DMS 273 treated with DMSO at 0.1 percent for 48 hours (cell line): ENCODE measurements around the gene OSBPL3.
A peak's percentile ranks its signal among the peaks of the same experiment; 100 is the strongest.

Experiments
- DNase-seq: peaks from one replicate; lab custom pipeline; 2025; lab: John Stamatoyannopoulos, UW

The OSBPL3 gene

DNA sequence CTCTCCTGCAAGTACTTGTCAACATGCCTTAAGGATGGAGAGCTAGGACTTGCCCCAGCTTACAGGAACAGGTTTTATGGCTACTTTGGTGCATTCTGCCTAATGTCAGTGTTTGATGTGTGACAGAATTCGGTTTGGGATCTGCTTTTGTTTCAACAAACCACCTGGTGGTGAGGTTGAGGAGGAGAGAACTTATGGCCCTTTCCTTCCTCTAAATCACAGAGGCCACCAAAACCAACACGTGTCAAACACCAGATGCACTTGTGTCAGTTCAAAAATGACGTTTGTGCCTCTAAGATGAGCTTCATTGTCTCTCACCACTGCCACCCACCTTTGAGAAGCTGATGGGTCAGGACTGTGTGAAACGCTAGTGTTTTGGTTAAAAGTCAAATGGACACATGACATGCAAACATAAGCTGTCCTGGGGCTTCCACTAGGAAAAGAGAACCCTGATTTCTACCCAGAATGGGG is 83.9 kb downstream of the OSBPL3 start:
- no peak for DNase-seq

DNA sequence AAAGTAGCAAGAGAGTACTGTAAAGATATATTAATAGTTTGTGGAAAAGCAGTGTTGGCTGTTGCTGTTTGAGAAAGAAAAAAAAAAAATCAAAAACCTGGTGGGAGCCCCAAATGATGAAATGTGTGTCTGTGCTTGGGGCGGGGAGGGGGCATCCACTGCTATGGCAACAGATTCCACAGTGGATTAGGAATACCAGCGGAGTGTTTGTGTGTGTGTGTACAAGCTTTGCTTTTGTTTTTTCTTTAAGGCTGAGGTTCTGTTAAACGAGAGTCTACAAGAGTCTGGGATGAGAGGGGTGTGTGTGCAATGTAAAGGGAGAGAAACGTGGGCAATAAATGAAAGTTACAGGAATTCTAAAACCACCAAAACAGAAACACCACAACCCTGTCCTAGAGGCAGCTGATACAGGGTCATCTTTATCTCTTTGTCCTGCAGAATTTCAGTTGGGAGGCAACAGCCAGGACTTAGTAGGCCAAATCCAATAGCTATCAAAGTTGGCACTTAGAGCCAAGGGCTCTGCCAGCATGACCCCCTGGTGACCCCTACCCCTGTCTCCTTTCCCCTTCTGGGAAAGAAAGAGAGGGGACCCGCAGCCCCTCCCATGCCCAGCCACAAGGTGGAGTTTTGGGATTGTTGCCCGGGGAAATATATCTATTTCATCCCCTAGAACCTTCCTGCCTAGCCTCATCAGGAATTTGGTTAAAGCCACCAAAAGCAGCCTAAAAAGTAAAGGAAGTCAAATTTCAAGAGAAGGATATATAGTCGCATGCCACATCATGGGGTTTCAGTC is 85.4 kb downstream of the OSBPL3 start:
- no peak for DNase-seq

DNA sequence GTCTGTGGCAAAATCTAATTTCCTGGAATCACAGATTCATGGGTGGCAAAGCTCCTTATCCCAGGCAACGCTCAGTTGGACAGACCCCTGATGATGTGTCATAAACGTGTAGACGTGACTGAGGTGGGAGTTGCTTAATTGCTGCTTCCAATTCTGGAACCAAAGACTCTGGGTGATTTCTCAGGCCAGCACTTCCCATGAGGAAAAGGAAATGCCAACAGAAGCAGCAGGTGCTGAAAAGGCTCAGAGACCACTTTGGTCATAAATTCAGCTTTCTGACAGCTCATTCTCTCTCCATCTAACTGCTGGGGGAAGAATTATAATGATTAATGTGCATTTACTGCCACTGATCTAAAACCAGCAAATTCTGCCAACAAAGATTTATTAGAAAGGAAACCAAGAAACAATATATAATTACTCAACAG is 88.7 kb downstream of the OSBPL3 start:
- DNase-seq: no peak

DNA sequence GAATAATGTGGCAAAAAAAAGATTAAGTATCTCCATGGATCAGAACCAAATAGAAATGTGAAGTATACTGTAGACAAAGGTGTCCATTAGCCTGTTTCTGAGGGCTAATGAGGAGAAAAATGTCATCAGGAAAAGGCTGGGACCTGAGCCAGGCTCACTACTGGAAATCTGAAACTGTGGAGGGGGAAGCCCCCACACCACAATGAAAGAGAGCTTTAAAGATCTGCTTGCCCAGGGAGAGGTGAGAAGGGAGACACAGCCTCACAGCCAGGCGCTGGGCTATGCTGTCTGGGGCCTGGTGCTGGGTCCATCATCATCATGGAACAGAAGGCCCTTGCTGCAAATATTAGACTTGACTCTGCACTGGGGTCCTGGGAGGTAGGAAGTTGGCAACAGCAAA is 90.4 kb downstream of the OSBPL3 start:
- DNase-seq: no peak

DNA sequence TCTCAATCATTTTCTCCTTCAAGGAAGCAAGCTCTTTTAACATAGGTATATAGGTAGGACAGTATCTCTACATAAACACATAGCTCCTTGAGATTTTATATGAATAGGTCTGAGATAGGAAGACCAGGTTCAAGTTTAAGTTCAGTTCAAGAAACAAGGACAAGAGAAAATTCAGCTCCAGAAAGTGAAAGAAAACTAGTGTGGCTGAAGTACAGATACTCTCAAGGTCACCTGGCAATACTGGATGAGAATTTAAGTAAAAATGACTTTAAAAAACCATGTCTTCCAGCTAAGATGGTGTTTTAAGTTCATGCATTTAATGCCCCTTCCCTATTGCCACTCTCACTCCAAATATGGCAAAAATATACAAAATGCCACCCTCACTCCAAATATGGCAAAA is 91.3 kb downstream of the OSBPL3 start:
- no peak for DNase-seq

DNA sequence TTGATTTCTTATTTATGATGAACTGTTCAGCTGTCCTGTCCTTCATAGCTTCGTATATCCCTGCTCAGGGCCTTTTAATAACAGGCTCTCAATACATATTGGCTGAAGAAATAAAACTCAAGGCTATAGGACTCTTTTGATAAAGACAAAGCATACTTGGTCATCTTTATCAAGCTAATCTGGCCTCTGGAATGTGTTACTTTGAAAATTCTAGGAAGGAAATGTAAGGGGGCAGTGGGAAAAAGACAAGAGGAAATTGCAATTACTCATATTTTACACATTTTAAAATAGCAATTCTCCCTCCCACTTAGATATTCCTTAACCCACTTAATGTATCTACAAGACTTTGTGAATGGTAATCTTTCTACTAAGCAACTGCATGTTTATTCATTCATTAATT is 94.3 kb downstream of the OSBPL3 start:
- DNase-seq: no peak

DNA sequence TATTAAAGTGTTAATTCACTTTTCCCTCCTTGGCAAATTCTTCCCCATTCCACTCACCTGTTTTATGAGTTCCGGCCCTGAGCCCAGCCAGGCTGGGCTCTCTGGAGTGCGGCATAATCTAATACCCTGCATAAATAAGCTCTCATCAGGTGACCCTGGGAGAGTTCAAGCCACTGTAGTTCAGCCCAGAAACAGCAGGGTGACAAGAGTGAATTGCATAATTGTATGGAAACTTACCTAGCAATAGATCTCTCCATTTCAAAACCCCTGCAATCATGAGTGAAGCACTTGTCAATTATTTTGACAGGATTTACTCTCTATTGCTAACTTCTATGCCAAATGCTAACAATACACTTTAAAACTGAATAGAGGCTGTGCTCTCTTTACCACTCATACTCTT is 94.7 kb downstream of the OSBPL3 start:
- DNase-seq: no peak

DNA sequence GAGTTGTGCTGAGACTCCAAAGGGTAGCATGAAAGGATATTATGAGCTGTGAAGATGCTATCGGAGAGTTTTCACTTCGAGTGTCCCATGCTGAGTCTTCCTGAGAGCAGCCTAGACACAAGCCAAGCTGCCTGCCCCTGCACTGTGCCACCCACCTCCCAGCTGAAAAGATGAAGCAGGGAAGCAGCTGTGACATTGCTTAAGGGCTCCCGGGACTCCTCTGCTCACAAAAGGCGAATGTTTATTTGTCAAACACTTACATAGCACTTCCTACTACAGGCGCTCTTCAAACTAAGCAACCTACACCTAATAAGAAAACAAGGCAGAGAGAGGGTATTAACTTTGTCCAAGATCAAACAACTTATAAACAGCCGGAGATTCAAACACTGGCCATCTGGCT is 95.6 kb downstream of the OSBPL3 start:
- DNase-seq: peak; percentile 24

DNA sequence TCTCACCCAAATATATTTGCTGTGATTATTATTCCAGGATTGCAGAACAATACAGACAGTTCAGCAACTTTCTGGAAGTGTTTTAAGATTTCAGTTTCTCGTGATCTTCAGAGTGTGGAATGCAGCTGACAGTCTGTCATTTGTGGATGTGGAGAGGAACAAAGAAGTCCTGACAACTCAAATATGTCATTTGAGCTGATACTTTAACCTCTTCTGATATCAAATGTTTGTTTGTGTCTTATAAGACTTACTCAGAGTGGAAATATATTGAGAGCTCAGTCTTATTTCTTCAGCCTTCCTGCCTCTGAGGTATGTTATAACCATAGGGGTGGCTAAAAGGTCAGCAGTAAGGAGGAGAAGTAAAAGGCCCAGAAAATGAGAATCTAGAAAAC is 96.4 kb downstream of the OSBPL3 start:
- DNase-seq: no peak

DNA sequence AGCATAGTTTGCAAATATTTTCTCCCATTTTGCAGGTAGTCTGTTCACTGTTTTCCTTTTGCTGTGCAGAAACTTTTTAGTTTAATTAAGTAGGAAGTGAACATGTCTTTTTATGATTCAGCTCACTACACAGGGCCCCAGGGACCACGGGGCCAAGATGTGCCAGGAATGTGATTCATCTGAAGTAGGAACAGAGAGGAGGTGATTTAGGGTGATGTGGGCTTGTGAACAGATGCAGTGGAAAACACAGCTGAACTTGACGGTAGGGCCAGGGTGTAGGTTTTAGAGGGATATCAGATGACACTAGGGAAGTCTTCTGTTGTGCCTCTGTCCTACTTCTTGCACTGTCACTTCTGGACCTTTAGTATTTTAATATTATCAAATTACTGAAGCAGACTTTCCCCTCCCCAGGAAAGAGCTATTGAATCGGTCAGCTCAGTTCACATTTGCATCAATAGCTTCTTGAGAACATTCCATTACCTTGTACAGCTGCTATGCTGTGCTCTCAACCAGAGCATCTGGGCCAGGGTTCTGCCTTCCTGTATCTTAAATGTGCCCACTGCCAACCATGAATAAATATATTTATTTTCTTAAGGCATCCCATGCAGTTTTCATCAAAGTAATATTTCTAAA is 96.9 kb downstream of the OSBPL3 start:
- DNase-seq: peak; percentile 84

DNA sequence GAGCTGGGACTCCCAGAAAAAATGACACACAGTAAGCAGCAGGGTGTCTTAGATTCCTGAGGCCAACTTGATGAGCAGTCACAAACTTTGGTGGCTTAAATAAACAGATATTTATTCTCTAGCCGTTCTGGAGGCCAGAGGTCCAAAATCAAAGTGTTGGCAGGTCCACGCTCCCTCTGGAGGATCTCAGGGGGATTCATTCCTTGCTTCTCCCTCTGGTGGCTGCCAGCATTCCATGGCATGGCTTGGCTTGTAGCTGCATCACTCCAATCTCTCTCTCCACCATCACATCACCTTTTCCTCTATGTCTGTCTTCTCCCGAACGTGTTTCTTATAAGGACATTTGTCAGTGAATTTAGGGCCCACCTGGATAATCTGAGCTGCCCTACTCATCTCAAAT is 98.4 kb downstream of the OSBPL3 start:
- DNase-seq: no peak

DNA sequence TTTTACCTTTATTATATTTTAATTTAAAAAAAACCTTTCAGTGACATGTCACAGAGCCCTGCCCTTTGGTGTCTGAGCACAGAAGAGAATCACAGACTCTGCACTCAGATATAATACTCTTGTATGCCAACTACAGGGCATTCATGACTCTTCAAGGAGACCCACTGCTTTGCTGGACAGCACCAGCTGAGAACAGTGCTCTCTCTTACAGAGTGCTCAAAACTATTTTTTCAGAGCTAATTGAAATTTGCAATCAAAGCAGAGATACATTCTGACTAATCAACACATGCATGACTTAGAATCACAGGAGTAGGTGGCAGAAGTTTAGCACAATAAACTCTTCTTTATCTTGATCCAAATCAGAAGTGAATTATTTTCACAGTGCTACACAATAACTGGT is 99.1 kb downstream of the OSBPL3 start:
- no peak for DNase-seq

DNA sequence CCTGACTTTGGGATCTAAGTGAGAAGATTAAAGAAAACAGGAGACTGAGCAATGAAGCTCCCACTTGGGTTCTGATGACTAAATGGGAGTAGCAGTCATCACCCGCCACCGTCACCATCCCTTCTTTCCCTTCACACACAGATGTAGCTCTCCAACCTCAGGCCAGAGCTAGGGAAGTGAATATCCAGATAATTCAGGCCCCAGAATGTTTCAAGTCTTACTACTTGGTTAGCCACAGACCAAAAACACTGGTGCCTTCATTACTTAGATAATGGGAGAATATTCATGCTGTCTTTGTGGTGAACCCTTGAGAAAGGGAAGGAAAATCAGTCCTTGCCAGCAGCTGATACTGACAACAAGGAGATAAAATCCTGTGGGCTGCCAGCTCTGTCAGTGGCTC is 100.7 kb downstream of the OSBPL3 start:
- DNase-seq: no peak

DNA sequence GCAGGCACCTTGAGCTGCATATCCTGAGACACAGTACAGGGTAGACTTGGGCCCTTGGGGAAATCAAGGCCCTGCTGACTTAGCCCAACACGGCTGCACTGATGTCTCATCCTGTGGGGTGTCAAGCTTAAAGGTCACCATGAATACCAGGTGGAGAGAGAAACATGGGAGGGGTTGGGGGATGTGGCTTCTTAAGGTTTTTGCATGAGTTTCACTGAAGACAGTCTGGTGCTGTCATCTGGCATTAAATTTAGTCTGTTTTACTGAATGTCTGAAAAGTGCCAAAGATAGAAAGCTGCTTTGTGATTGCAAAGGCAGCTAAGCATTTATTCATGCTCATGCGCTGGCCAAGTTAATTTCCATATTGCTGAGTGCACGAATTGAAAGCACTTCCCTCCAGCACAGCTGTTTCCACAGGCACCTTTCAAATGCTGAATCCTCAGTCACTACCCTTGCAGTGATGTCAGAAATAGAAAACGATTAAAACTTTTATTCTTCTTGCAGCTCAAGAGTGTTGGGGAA is 102.1 kb downstream of the OSBPL3 start:
- no peak for DNase-seq

DNA sequence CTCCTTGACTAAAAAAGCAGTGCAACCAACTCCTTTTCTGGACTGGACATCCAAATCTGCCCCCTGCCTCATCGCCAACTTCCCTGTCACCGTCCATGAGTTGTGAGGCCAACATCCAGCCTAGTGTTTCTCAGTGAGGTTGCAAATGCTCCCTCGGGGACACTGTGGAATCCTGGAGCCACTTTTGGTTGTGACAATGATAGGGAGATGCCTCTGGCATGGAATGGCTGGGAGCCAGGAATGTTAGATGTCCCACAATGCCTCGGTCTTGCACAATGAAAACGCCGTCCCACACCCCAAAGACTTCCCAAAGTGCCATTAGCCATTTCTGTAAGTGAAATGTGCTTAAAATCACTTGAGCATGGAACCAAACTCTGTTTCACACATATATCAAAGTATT is 105.2 kb downstream of the OSBPL3 start:
- no peak for DNase-seq

DNA sequence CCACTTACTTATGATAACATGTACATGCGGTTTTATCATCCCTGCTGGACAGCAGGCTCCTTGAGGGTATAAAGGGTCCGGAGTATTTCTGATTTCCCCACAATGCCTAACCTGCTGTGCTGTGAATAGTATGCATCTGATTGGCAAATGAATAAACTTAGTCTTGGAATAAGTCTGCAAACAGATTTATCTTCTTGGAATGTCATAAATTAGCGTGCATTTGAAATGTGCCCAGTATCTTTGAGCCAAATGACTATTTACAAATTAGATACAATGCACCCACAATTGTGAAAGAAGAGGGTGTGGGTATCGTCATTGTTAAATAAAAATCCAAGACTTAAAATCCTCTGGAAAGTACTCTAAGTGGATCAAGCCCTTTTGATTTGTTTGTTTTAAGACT is 106.0 kb downstream of the OSBPL3 start:
- DNase-seq: no peak

DNA sequence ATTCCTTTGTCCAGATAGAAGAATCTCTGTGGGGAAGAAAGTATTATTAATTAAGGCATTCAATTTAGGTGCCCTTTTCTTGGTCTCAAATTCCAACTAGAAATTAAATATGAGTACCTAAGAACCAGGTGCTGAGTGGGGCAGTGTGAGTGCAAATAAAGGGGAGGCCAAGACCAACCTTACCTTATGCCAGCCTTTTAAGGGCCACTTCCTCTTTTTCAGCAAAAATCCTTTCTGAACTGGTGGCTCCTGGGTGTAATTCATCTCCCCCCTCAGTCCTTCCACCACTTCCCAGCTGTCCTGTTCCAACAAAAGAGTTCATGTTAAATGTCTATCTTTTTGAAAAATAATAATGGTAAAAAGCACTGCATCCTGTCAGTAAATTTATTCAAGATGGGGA is 108.2 kb downstream of the OSBPL3 start:
- no peak for DNase-seq

DNA sequence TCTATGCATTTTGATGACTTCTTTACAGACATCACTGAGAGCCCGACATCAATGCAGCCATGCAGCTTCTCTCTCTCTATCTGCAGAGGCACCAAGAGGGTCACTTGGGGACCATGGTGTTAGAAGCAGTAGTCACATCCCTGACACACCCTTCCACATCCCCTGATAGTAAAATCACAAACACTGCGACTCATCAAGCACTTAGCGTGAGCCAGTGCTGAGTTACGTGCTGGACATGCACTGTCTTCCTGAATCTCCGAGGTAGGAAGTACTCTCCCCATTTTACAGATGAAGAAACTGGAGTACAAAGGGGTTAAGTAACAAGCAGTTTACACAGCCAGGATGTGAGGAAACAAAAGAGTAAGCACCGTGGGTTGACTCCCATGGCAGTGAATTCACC is 109.2 kb downstream of the OSBPL3 start:
- no peak for DNase-seq

DNA sequence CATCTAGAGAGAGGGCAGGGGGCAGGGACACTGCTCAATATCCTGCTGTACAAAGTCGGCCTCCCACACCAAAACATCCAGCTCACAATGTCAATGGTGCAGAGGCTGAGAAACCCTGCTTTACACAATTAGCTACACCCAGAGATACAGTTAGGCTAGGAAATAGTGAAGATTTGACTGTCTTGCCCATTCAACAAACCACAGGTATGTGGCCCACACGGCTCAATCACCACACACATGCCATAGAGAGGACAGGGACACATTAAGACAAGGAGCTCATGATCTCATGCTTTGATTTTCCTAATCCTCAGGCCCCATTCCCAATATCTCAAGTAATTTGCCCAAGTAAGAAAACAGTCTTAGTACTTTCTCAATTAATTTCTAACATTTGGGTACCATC is 110.4 kb downstream of the OSBPL3 start:
- DNase-seq: no peak

DNA sequence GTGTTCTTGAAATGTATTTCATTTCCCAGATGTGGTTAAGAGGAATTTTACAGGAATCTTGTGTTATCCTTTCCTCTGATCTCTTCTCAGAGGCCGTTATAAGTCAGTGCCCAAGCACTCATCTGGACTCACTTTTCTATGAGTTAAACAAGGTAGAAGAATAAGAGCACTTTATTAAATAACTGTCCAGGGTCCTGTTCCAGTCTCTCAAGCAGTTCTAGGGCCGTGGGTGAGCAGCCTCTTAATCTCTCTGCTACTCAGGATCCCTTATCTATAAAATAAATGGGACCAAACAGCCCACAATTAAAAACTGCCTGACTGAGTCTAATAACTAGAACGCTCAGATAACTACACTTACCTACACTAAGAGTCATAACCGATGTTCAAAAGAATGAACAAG is 111.2 kb downstream of the OSBPL3 start:
- DNase-seq: no peak

DNA sequence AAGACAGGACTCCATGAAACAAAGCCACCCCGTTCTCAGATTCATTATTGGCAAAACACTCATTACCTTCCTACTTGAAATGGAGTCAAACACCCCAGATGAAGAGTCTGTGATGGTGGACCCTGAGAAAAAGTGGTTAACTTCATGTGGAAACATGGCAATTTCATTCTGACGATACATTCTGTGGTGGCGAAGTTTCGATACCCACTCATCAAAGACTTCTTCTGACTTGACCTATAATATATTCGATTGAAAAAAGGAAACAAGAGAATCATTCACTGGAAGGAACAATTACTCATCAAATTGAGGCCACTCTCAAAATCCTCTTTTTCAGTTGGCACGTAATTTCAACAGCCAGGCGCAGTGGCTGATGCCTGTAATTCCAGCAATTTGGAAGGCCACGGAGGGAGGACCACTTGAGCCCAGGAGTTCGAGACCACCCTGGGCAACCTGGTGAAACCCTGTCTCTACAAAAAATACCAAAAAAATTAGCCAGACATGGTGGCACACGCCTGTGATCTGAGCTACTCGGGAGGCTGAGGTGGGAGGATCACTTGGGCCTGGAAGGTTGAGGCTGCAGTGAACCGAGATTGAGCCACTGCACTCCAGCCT is 113.9 kb downstream of the OSBPL3 start:
- no peak for DNase-seq

DNA sequence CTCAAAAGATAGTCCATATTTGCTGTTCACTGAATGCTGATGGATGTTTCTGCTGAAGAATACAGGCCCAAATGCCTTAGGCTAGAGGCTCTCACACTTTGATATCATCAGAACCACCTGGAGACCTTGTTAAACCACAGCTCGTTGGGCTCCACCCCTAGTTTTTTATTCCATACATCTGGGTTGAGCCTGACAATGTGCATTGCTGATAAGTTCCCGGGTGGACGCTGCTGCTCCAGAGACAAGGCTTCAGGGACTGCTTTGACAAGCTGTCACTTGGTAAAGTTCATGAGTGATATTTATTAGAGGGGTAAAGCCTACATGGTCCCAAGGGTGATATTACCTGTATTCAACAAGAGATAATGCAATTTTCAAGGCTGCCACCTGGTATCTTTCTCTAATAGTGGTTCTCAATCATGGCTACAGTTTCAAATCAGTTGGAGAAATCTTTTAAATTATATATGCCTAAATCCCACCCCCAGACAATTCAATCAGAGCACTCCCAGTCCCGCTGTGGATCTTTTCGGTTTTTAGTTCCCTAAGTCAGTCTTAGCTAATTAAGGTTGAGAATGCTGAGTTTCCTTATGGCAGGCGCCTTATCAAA is 115.7 kb downstream of the OSBPL3 start:
- DNase-seq: no peak

DNA sequence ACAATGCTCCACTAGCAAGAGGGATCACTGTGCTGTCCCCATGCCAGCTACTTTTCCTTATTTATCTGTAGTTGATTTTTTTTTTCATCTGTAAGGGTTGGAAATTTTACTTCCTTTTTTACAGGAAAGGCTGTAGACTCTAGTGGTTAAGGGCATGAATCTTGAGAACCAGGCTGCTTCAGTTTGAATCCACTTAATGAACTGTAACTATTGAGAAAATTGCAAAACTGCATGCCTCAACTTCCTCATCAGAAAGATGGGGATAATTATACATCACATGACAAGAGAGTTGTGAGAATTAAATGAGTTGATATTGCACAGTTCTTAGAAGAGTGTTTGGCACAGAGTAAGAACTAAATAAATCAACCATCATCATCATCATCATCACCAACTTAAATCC is 116.4 kb downstream of the OSBPL3 start:
- no peak for DNase-seq
